HG03565 (cell line): ENCODE results near the gene PPM1L.

Source experiments
- ATAC-seq: cut with Tn5 transposase; IDR thresholded peaks from one replicate; pipeline ENCODE4 v1.9.1; 2021; ENCODE audit warnings: mild to moderate bottlenecking, moderate library complexity; ENCODE audit not compliant: unreplicated experiment

PPM1L gene

GRCh38 chr3:160921020-160921635 lies 165.1 kb downstream of the PPM1L start:
- ATAC-seq = peak; percentile 90

GRCh38 chr3:160924776-160925175 lies 168.7 kb downstream of the PPM1L start:
- ATAC-seq = no peak

- ATAC-seq = no peak
Observed at GRCh38 chr3:160927620-160928019, 171.6 kb downstream of the PPM1L start.

- no peak for ATAC-seq
Observed at GRCh38 chr3:160928183-160928726, 172.2 kb downstream of the PPM1L start.

GRCh38 chr3:160929595-160929994 lies 173.6 kb downstream of the PPM1L start:
- no peak for ATAC-seq

- ATAC-seq = no peak
Observed at GRCh38 chr3:160931474-160931873, 175.4 kb downstream of the PPM1L start.

GRCh38 chr3:160935413-160936095 lies 179.5 kb downstream of the PPM1L start:
- no peak for ATAC-seq

- ATAC-seq = peak; percentile 96
Observed at GRCh38 chr3:160941885-160942494, 186.0 kb downstream of the PPM1L start.

GRCh38 chr3:160943996-160944395 lies 188.0 kb downstream of the PPM1L start:
- no peak for ATAC-seq

GRCh38 chr3:160945336-160945735 lies 189.3 kb downstream of the PPM1L start:
- no peak for ATAC-seq

GRCh38 chr3:160948273-160948672 lies 192.2 kb downstream of the PPM1L start:
- no peak for ATAC-seq

- ATAC-seq = no peak
Observed at GRCh38 chr3:160949460-160949859, 193.4 kb downstream of the PPM1L start.

- ATAC-seq = no peak
Observed at GRCh38 chr3:160950542-160950941, 194.5 kb downstream of the PPM1L start.

- ATAC-seq = no peak
Observed at GRCh38 chr3:160950954-160951353, 194.9 kb downstream of the PPM1L start.

- no peak for ATAC-seq
Observed at GRCh38 chr3:160951642-160952487, 195.8 kb downstream of the PPM1L start.

GRCh38 chr3:160953686-160954085 lies 197.7 kb downstream of the PPM1L start:
- no peak for ATAC-seq

- peak; percentile 85 for ATAC-seq
Observed at GRCh38 chr3:160956785-160957184, 200.8 kb downstream of the PPM1L start.

GRCh38 chr3:160960568-160960967 lies 204.5 kb downstream of the PPM1L start:
- ATAC-seq = no peak

- no peak for ATAC-seq
Observed at GRCh38 chr3:160963949-160964348, 207.9 kb downstream of the PPM1L start.

- no peak for ATAC-seq
Observed at GRCh38 chr3:160968761-160969160, 212.7 kb downstream of the PPM1L start.
